GM18505 (cell line): ENCODE data around the gene CACNG1.

Source experiments
- ATAC-seq: cut with Tn5 transposase; IDR thresholded peaks from one replicate; pipeline ENCODE4 v1.9.1; 2021; ENCODE audit not compliant: unreplicated experiment
- POLR2A ChIP-seq: IDR thresholded peaks from 4 replicates; pipeline ENCODE4 v1.6.1; 2011; ENCODE audit warnings: borderline replicate concordance; ENCODE audit not compliant: insufficient read depth, insufficient read length; ENCODE audit errors: extremely low read depth

The CACNG1 gene

GRCh38 chr17:67018471-67019434 lies 25.6 kb upstream of the CACNG1 start:
- ATAC-seq, result no peak

GRCh38 chr17:67019809-67020208 lies 24.5 kb upstream of the CACNG1 start:
- no peak for TF ChIP-seq POLR2A
- no peak for ATAC-seq

More at GRCh38 chr17:67018471-67019434, 25.6 kb upstream of the CACNG1 start:
- TF ChIP-seq POLR2A, result no peak

GRCh38 chr17:67020293-67020766 lies 24.0 kb upstream of the CACNG1 start:
- ATAC-seq, result no peak
- no peak for TF ChIP-seq POLR2A

GRCh38 chr17:67021196-67021595 lies 23.2 kb upstream of the CACNG1 start:
- no peak for ATAC-seq
- TF ChIP-seq POLR2A, result no peak

GRCh38 chr17:67021743-67022450 lies 22.5 kb upstream of the CACNG1 start:
- ATAC-seq, result no peak
- no peak for TF ChIP-seq POLR2A

- ATAC-seq, result no peak
- TF ChIP-seq POLR2A, result no peak
Observed at GRCh38 chr17:67022451-67022810, 21.9 kb upstream of the CACNG1 start.

GRCh38 chr17:67024736-67025135 lies 19.6 kb upstream of the CACNG1 start:
- TF ChIP-seq POLR2A, result no peak
- ATAC-seq, result no peak

- ATAC-seq, result no peak
- no peak for TF ChIP-seq POLR2A
Observed at GRCh38 chr17:67025216-67025792, 19.1 kb upstream of the CACNG1 start.

- ATAC-seq, result no peak
- TF ChIP-seq POLR2A, result no peak
Observed at GRCh38 chr17:67026341-67026740, 18.0 kb upstream of the CACNG1 start.

- ATAC-seq, result no peak
- no peak for TF ChIP-seq POLR2A
Observed at GRCh38 chr17:67027031-67027628, 17.2 kb upstream of the CACNG1 start.

GRCh38 chr17:67030641-67031040 lies 13.7 kb upstream of the CACNG1 start:
- no peak for ATAC-seq
- no peak for TF ChIP-seq POLR2A

- ATAC-seq, result no peak
- TF ChIP-seq POLR2A, result no peak
Observed at GRCh38 chr17:67032382-67032781, 12.0 kb upstream of the CACNG1 start.

- no peak for ATAC-seq
- no peak for TF ChIP-seq POLR2A
Observed at GRCh38 chr17:67032985-67033384, 11.4 kb upstream of the CACNG1 start.
